GM19043 (cell line): ENCODE results near the gene CFAP47.
"Not testable (repeated sequence)": the region's sequence is repeated elsewhere in the genome, so short reads cannot be mapped to it uniquely, and the experiment has no call there.

Experiments used
- ATAC-seq: cut with Tn5 transposase; IDR thresholded peaks from one replicate; pipeline ENCODE4 v1.9.1; 2021; ENCODE audit warnings: low read depth; ENCODE audit not compliant: unreplicated experiment

CFAP47 gene

GRCh38 chrX:36234840-36235528 lies 315.4 kb downstream of the CFAP47 start:
- ATAC-seq: not testable (repeated sequence)

GRCh38 chrX:36241397-36241796 lies 321.9 kb downstream of the CFAP47 start:
- ATAC-seq: no peak

DNA sequence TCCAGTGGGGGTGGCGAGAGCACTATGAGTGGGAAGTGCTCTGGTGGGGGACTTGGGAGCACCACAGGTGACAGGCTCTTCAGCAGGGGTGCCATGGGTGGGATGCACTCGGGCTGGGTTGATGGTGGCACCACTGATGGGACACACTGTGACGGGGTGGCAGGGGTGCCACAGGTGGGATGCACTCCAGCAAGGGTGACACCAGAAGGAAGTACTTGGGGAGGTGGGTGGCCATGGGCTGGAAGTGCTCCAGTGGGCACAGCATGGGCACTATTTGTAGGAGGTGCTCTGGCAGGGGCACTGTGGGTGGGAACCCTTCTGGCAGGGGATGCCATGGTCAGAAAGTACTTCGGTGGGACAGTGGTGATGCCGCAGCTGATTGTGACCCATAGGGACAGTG lies 346.6 kb downstream of the CFAP47 start:
- no peak for ATAC-seq

DNA sequence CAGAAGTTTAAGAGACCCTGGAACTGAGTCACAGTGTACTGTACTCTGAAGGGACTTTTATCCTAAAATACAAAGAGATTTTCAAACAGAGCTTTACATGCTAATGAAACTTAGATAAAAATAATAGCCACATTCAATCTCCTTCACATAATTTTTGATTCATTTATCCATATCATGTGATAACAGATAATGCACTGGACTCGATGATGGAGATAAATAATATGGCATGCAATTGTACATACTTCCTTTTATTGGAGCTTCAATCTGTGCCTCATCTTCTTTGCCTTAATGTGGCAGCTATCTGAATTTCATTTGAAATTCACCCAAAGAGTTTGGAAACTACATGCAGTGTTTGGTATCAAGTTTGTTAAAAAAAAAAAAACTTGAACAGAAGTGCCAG lies 390.6 kb downstream of the CFAP47 start:
- ATAC-seq: no peak

- ATAC-seq: no peak
Measured at GRCh38 chrX:36314303-36314702, 394.8 kb downstream of the CFAP47 start.

DNA sequence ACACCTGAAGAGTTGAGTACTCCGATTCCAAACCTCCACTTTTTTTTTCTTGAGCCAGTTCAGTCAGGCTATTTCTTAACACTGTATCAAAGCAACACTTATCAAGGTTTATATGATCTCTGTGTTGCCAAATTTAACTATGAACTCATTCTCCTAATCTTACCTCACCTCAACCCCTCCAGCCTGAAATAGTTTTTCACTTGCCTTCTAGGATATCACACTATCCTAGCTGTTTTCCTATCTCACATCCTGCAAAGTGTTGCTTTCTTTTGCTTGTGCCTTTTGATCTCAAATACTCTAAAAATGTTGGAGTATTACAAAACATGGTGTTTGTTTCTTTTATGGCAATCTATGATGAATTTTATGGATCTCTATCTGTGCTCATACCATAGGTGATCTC lies 415.0 kb downstream of the CFAP47 start:
- no peak for ATAC-seq

- no peak for ATAC-seq
Measured at GRCh38 chrX:36336751-36337150, 417.2 kb downstream of the CFAP47 start.

DNA sequence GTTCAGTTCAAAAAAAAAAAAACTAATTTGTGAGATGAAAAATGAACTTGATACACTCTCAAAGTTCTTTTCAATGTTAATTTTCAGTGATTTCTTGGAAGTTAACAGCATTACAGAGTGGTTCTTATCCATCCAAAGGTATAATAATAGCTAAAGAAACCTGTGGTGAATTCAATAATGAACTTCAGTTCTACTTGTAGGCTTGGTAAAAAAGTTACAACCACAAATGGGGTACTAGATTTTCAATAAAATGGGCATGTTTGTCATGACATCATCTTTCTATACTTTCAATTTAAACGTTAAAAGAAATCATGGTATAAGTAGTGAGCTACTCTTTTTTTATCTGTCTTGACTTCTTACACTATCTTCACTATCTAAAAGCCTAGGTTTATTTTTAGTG lies 424.8 kb downstream of the CFAP47 start:
- no peak for ATAC-seq

DNA sequence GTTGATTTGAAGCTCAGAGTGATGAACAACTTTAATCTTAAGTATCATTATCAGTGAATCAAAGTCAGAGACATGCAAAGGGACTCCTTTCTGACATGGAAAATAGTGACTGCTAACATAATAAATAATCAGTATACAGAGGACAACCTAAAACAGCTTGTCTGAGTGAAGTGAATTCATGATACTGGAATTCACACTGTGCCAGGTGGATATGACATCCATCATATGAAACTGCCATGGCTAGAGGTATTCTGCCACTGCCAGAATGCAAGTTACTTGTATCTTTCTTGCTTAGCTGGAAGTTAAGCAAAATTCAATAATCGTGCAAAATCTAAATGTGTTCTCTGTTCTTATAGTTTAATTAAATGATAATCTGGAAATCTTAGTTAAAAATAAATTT lies 429.0 kb downstream of the CFAP47 start:
- no peak for ATAC-seq

DNA sequence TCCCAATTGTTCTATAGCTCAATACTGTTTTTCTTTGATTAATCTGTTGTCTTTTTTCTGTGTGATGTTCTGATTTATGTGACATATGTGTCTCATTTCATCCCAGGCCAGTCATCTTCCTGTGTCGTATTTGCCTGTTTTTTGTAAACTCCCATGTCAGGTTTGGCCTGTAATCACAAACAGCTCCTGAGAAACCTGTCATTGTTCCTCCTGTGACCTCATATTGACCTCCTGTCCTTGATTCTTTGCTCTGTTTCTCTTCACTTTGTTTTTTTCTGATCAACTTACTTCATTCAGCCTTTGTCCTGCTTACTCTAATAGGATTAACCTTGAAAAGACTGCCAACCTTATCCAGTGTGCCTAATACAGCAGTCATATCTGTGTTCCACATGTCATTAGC lies 438.3 kb downstream of the CFAP47 start:
- ATAC-seq: no peak

DNA sequence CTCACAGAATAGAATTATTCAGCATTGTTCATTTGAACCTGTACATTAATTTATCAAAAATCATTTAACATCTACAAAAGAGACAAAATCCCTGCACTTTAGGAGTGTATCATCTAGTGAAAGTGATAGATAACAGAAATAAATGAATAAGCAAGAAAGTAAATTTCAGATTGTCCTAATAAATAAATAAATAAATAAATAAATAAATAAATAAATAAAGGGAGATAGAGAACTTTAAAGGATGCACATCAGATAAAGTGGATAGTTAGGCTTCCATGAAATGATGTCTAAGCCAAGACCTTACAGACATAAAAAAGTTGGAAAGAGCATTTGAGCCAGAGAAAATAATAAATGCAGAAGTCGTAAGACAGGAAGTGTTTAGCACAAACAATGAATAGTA lies 444.7 kb downstream of the CFAP47 start:
- ATAC-seq: no peak

DNA sequence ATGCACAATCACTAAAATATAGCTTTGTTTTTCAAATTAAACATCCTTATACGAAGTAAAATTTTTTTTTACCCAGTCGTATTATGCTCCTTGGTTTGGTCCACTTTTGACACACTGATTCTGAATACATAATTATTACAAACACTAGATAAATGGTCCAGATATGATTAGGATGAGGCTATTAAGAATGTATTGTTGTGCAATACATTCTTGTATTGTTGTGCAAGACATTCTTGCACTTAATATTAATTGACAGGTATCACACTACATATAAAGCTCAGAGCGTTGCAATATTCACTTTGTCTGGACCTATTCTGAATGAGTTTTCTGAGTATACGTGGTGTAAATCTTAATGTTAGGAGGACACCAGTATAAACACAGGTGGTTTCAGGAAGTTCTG lies 464.0 kb downstream of the CFAP47 start:
- no peak for ATAC-seq

DNA sequence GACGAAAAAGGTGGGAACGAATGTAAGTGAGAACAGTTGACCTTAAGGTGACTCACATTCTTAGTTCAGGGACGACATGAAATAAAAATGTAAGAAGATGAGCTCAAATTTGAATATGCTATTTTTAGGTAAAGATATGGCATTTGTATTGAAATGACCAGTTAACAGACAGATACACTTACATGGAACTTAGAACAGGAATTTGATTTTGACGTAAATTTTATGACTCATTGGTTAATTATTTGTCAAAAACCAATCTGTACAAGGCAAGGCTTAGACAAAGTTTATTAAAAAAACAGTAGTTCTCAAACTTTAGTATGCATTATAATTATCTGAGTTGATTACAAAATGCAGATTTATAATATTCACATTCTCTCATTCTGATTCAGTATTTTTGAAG lies 469.4 kb downstream of the CFAP47 start:
- ATAC-seq: no peak

DNA sequence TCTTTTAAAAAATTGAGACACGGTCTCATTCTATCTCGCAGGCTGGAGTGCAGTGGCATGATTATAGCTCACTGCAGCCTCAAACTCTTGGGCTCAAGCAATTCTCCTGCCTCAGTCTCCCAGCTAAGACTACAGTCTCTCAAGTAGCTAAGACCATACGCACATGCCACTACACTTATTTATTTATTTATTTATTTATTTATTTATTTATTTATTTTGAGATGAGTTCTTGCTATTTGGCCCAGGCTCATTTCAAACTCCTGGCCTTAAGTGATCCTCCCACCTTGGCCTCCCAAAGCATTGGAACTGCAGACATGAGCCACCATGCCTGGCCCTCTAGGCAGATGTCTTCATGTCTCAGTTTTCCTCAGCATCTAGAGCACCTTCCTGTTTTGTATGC lies 482.2 kb downstream of the CFAP47 start:
- ATAC-seq: no peak

DNA sequence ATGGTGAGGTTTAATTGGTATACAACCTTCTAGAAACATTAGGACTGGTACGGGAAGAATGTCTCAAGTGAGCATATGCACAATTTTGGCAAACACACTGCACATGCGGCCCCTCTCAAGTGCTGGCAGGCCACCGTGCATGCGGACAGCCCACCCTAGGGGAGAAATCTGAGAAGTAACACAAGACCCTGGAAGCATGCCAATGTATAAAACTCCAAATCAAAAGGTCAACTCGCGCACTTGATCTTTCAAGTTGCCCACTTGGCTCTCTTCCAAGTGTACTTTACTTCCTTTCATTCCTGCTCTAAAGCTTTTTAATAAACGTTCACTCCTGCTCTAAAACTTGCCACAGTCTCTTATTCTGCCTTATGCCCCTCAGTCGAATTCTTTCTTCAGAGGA lies 488.3 kb downstream of the CFAP47 start:
- ATAC-seq: no peak

DNA sequence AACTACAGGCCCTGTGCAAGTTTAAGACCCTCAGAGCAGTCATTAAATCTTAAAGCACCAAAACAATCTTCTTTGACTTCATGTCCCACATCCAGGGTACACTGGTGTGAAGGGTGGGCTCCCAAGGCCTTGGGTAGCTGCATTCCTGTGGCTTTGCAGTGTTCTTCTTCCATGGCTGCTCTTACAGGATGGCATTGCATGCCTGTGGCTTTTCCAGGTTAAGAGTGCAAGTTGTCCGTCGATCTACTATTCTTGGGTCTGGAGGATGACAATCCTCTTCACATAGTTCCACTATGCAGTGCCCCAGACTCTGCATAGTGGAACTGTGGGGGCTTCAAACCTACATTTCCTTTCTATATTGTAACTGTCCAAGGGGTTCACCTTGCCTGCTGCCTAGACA lies 494.5 kb downstream of the CFAP47 start:
- ATAC-seq: no peak

- no peak for ATAC-seq
Measured at GRCh38 chrX:36422368-36422767, 502.8 kb downstream of the CFAP47 start.

DNA sequence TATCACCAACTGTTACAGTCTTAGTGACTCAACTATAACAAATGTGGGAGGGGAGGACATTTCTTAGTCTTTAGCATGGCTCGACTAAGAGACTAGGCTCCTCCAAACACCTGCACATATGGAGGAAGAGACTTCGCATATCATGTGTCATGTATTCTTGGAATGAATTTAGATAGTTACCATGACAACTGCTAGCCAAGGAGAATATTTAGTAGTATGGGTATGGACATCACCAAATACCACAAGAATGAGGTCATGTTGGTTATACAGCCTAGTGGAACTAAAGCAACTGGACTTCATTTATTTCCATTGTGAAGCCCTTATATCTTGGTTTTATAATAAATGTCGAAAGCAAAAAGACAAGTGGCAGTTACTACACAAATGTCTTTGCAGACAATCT lies 512.3 kb downstream of the CFAP47 start:
- no peak for ATAC-seq

DNA sequence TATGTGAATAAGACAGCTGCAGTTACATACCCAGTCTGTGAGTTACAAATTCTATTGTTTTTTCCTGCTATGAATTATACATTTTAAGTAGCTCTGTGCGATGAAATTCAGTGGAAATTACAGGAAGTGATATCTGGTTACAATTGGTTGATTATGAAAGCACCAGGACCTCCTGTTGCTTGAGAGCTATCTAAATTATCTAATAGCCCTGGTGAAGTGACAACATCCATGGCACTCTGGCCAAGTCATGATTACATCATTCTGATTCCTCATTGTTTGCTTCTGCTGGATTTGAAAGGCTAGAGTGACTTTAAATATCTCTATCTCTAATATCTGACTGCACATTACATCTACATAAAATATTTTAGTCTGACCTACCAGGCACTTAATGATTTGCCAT lies 515.0 kb downstream of the CFAP47 start:
- ATAC-seq: no peak
